Naive thymus-derived CD4-positive, alpha-beta T cell (primary cell): ENCODE measurements around the gene MACF1. TPM values are rescaled to one million over a fixed set of nuclear protein-coding genes. Genes with fewer than 3 reads are reported as not detected.
"Not testable (repeated sequence)": the region's sequence is repeated elsewhere in the genome, so short reads cannot be mapped to it uniquely, and the experiment has no call there.

Experiments used
- ATAC-seq: fragments of 150-1000 bp; cut with Tn5 transposase; 2 replicates; pipeline ENCODE4 v1.10.0; 2021; ENCODE audit warnings: mild to moderate bottlenecking, moderate library complexity
- CTCF ChIA-PET: fragments of 350-600 bp; sonication (Branson Sonifier 250); formaldehyde crosslinking; loops from one replicate; lab custom pipeline; 2021; ENCODE audit warnings: antibody characterized with exemption; lab: Charles Lee
- POLR2A ChIA-PET: fragments of 350-600 bp; sonication (Branson Sonifier 250); formaldehyde crosslinking; loops from one replicate; lab custom pipeline; 2021; ENCODE audit warnings: antibody characterized with exemption, inconsistent platforms; lab: Charles Lee
- DNase-seq, 9 donors: peaks; one replicate each; pipeline versions ENCODE4 v3.0.0 to v3.0.0-alpha.2; 2020 to 2022; ENCODE audit warnings: mixed read lengths in 1 of 9
- H3K27ac ChIP-seq: one replicate; pipeline ENCODE4 v1.7.0; 2013; ENCODE audit warnings: mild to moderate bottlenecking, low read depth, low read length, moderate library complexity
- H3K27me3 ChIP-seq, 2 donors: one replicate each; pipeline ENCODE4 v1.7.0; 2013; ENCODE audit warnings: low read length in 2 of 2, mild to moderate bottlenecking in 2 of 2, moderate library complexity in 2 of 2; ENCODE audit not compliant: control insufficient read depth in 2 of 2, insufficient read depth in 2 of 2
- H3K36me3 ChIP-seq, 3 experiments: 1 replicate in 2 of 3; 2 replicates in 1 of 3; pipeline ENCODE4 v1.7.0; 2013; ENCODE audit warnings: low read length in 3 of 3, mild to moderate bottlenecking in 3 of 3, moderate library complexity in 1 of 3; ENCODE audit not compliant: insufficient read depth in 3 of 3, control insufficient read depth in 2 of 3
- H3K4me1 ChIP-seq, 2 donors: one replicate each; pipeline ENCODE4 v1.7.0; 2013; ENCODE audit warnings: low read length in 2 of 2, mild to moderate bottlenecking in 2 of 2, moderate library complexity in 1 of 2; ENCODE audit not compliant: control insufficient read depth in 2 of 2, insufficient read depth in 2 of 2
- H3K4me3 ChIP-seq: 2 replicates; pipeline ENCODE4 v1.7.0; 2013; ENCODE audit warnings: mild to moderate bottlenecking, low read length
- H3K9me3 ChIP-seq, 3 experiments: 1 replicate in 2 of 3; 2 replicates in 1 of 3; pipeline ENCODE4 v1.7.0; 2013; ENCODE audit warnings: low read length in 3 of 3; ENCODE audit not compliant: control insufficient read depth in 2 of 3
- H3K27ac Mint-ChIP-seq, 9 donors: one replicate each; pipeline ENCODE4 v1.8.0; 2020 to 2022; ENCODE audit warnings: mixed read lengths in 9 of 9, mild to moderate bottlenecking in 8 of 9, moderate library complexity in 5 of 9, inconsistent platforms in 2 of 9
- H3K27me3 Mint-ChIP-seq, 5 donors: one replicate each; pipeline ENCODE4 v1.8.0; 2021 to 2022; ENCODE audit warnings: mixed read lengths in 5 of 5, mild to moderate bottlenecking in 1 of 5
- H3K36me3 Mint-ChIP-seq, 5 donors: one replicate each; pipeline ENCODE4 v1.8.0; 2020 to 2022; ENCODE audit warnings: mixed read lengths in 5 of 5, mild to moderate bottlenecking in 3 of 5, inconsistent platforms in 1 of 5
- H3K4me1 Mint-ChIP-seq, 7 donors: one replicate each; pipeline ENCODE4 v1.8.0; 2020 to 2022; ENCODE audit warnings: mixed read lengths in 7 of 7, mild to moderate bottlenecking in 3 of 7, inconsistent platforms in 1 of 7
- H3K4me3 Mint-ChIP-seq, 10 donors: one replicate each; pipeline ENCODE4 v1.8.0; 2020 to 2022; ENCODE audit warnings: mild to moderate bottlenecking in 10 of 10, mixed read lengths in 10 of 10, moderate library complexity in 6 of 10, inconsistent platforms in 2 of 10
- H3K9me3 Mint-ChIP-seq, 11 donors: one replicate each; pipeline ENCODE4 v1.8.0; 2020 to 2022; ENCODE audit warnings: mixed read lengths in 11 of 11, mild to moderate bottlenecking in 4 of 11, inconsistent platforms in 1 of 11, moderate library complexity in 1 of 11
- intact Hi-C, 2 donors: fragments of 100-400 bp; cut with micrococcal nuclease; formaldehyde crosslinking; loops; one replicate each; pipeline ENCODE4 v1.15.1; 2023
- polyA plus RNA-seq, 2 donors: library from polyadenylated mRNA; unstranded; fragments of 300-500 nt; fragmentation: Illumina TruSeq; gene quantifications; one replicate each; pipeline ENCODE4 v1.2.3, GENCODE V29; 2021
- total RNA-seq, 6 experiments: library from RNA in 5 of 6; stranded (reverse) in 5 of 6; gene quantifications; 1 replicate in 5 of 6; 2 replicates in 1 of 6; pipeline ENCODE4 v1.2.3 and lab custom pipeline; 2021 to 2026

The MACF1 gene
- total and polyA plus RNA-seq, 7 experiments from 2014 or later = 21.2 to 409 (median 288) TPM

DNA sequence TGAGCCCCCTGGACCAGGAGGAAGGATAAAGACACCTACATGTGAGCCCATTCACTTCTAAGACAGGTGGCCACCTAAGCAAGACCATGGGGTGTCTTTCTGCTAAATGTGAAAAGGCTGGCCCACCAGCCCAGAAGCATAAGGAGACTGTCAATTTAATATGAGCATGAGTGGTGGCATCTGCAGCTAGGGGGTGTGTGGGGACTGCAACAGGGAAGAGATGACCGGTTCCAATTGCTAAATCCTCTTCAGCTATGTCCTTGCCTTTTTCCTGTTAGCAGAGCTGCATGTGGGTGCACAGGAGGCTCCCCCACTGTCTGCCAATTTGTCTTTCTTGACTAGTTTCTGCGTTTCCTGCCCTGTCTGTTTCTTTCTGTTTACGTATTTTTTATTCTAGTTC lies 264.7 kb downstream of the MACF1 start:
- peaks cover 11 to 42% (median 27%) of the 10 kb centered on the region in 5 donors for H3K36me3 Mint-ChIP-seq
- H3K4me1 Mint-ChIP-seq = peaks cover 0 to 2% (median 0%) of the 10 kb centered on the region in 7 donors
- H3K9me3 Mint-ChIP-seq = peaks cover 0 to 2% (median 0%) of the 10 kb centered on the region in 11 donors
- Histone ChIP-seq H3K27me3 (no peaks in the 10 kb centered on the region), H3K4me3 (no peak overlapping the region), H3K4me1 (no peaks in the 10 kb centered on the region), H3K9me3 (no peaks in the 10 kb centered on the region), H3K36me3 (peaks cover 9 to 90% (median 54%) of the 10 kb centered on the region in 3 experiments), H3K27ac (peak overlapping the region; percentile 35)
- DNase-seq (no peak), ATAC-seq (no peak)
- H3K27me3 Mint-ChIP-seq = no peaks in the 10 kb centered on the region
- no peak overlapping the region for H3K4me3 Mint-ChIP-seq
- intact Hi-C loops = no loop called here
- POLR2A ChIA-PET = no interaction called here
- peak overlapping the region in 5 of 9 donors; percentile 17 to 70 (median 53) for H3K27ac Mint-ChIP-seq
- CTCF ChIA-PET = no interaction called here

DNA sequence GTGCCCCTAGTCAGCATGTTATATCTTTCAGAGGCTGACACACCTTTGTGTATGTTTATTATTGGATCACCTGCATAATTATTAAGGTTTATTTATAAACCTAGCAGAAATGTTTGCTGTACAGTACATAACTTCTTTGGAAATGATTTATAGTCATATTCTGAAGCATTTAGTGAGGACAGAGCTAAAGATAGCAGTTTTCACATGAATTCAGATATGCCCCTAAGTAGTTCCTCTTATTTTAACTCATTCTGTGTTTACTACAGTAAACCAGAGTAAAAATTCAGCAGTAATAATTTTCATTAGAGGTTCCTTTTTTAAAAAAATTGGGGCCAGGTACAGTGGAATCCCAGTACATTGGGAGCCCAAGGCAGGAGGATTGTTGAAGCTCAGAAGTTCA lies 265.5 kb downstream of the MACF1 start:
- Histone ChIP-seq H3K27ac (no peak overlapping the region), H3K9me3 (no peaks in the 10 kb centered on the region), H3K4me3 (no peak overlapping the region), H3K27me3 (no peaks in the 10 kb centered on the region), H3K4me1 (no peaks in the 10 kb centered on the region), H3K36me3 (peaks cover 8 to 90% (median 48%) of the 10 kb centered on the region in 3 experiments)
- H3K4me3 Mint-ChIP-seq = no peak overlapping the region
- intact Hi-C loops = no loop called here
- H3K9me3 Mint-ChIP-seq = peaks cover 0 to 2% (median 0%) of the 10 kb centered on the region in 11 donors
- peaks cover 0 to 2% (median 0%) of the 10 kb centered on the region in 7 donors for H3K4me1 Mint-ChIP-seq
- H3K36me3 Mint-ChIP-seq = peaks cover 11 to 43% (median 25%) of the 10 kb centered on the region in 5 donors
- H3K27ac Mint-ChIP-seq = no peak overlapping the region
- POLR2A ChIA-PET = interaction anchor here (0.6 kb wide), 1 partner anchor 14 kb away, joined by 3 read pairs; no protein-coding TSS in a partner anchor
- ATAC-seq (no peak), DNase-seq (no peak)
- no peaks in the 10 kb centered on the region for H3K27me3 Mint-ChIP-seq
- CTCF ChIA-PET = no interaction called here

GRCh38 chr1:39472826-39473225 lies 268.3 kb downstream of the MACF1 start:
- intact Hi-C loops = no loop called here
- peaks cover 11 to 52% (median 28%) of the 10 kb centered on the region in 5 donors for H3K36me3 Mint-ChIP-seq

DNA sequence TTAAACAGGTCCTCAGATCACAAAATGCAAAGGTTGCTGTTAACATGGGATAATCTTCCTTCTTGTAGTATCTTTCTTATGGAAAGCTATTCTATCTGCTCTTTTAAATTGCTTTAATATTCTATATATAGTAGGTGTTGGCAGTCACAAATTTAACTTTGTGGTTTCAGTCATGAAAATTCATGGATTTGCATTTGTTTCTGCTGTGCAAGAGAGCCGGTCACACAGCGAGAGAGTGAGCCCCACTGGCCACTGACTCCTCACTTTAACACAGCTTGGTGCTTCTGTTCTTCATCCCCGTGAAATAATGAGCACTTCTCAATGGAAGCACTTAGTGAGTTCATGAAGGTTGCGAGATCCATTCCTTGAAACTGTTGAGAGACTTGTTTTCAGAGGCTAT lies 268.8 kb downstream of the MACF1 start:
- H3K9me3 Mint-ChIP-seq = peaks cover 0 to 2% (median 0%) of the 10 kb centered on the region in 11 donors
- H3K36me3 Mint-ChIP-seq = peaks cover 11 to 52% (median 28%) of the 10 kb centered on the region in 5 donors
- H3K27me3 Mint-ChIP-seq = no peaks in the 10 kb centered on the region
- no peak overlapping the region for H3K27ac ChIP-seq
- ChIA-PET CTCF (no interaction called here), POLR2A (no interaction called here)
- H3K36me3 ChIP-seq = peaks cover 9 to 65% (median 31%) of the 10 kb centered on the region in 3 experiments
- H3K4me1 ChIP-seq = no peaks in the 10 kb centered on the region
- no peak overlapping the region for H3K4me3 Mint-ChIP-seq
- no peaks in the 10 kb centered on the region for H3K27me3 ChIP-seq
- intact Hi-C loops = no loop called here
- no peak for ATAC-seq
- H3K9me3 ChIP-seq = no peaks in the 10 kb centered on the region
- no peak for DNase-seq
- no peak overlapping the region for H3K4me3 ChIP-seq
- H3K27ac Mint-ChIP-seq = peak overlapping the region in 2 of 9 donors; percentile 25 to 51
- peaks cover 0 to 2% (median 0%) of the 10 kb centered on the region in 7 donors for H3K4me1 Mint-ChIP-seq

More at GRCh38 chr1:39472826-39473225, 268.3 kb downstream of the MACF1 start:
- DNase-seq (no peak), ATAC-seq (no peak)
- H3K9me3 Mint-ChIP-seq = peaks cover 0 to 2% (median 0%) of the 10 kb centered on the region in 11 donors
- Histone ChIP-seq H3K4me1 (no peaks in the 10 kb centered on the region), H3K36me3 (peaks cover 8 to 68% (median 31%) of the 10 kb centered on the region in 3 experiments), H3K4me3 (no peak overlapping the region), H3K27me3 (no peaks in the 10 kb centered on the region), H3K27ac (no peak overlapping the region), H3K9me3 (no peaks in the 10 kb centered on the region)
- H3K27me3 Mint-ChIP-seq = no peaks in the 10 kb centered on the region
- CTCF ChIA-PET = no interaction called here
- H3K27ac Mint-ChIP-seq = peak overlapping the region in 1 of 9 donors; percentile 25
- POLR2A ChIA-PET = no interaction called here
- H3K4me3 Mint-ChIP-seq = no peak overlapping the region
- H3K4me1 Mint-ChIP-seq = peaks cover 0 to 2% (median 0%) of the 10 kb centered on the region in 7 donors

- peak overlapping the region in 3 of 9 donors; percentile 10 to 45 (median 33) for H3K27ac Mint-ChIP-seq
These were observed 270.3 kb downstream of the MACF1 start for GRCh38 chr1:39474810-39475209.

DNA sequence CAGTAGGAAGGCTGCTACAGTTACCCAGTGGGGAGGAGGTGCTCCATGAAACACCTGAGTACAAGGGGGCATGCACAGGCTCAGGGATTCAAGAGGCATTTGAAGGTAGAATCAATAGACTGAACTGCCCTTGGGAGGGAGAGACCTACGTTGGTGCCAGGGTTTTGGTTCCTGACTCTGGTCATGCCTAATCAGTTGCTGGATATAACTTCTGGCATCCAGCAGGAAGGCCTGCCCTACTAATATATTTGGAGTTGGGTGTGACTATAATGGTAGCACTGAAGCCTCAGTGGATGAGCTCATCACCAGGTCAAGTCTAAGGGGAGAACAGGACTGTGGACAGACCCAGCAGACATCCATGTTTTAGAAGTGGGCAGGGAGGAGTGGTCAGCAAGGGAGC lies 271.1 kb downstream of the MACF1 start:
- intact Hi-C loops = not testable (repeated sequence)
- H3K36me3 Mint-ChIP-seq = peaks cover 5 to 56% (median 22%) of the 10 kb centered on the region in 5 donors
- peak overlapping the region in 3 of 9 donors; percentile 3 to 75 (median 23) for H3K27ac Mint-ChIP-seq

More at GRCh38 chr1:39474810-39475209, 270.3 kb downstream of the MACF1 start:
- H3K9me3 ChIP-seq = no peaks in the 10 kb centered on the region
- peaks cover 0 to 2% (median 0%) of the 10 kb centered on the region in 7 donors for H3K4me1 Mint-ChIP-seq
- CTCF ChIA-PET = no interaction called here
- H3K27ac ChIP-seq = no peak overlapping the region
- H3K9me3 Mint-ChIP-seq = no peaks in the 10 kb centered on the region
- POLR2A ChIA-PET = no interaction called here
- no peak overlapping the region for H3K4me3 ChIP-seq
- H3K36me3 Mint-ChIP-seq = peaks cover 5 to 52% (median 22%) of the 10 kb centered on the region in 5 donors
- H3K27me3 ChIP-seq = no peaks in the 10 kb centered on the region
- H3K4me1 ChIP-seq = no peaks in the 10 kb centered on the region
- no peak for ATAC-seq
- DNase-seq = no peak
- H3K4me3 Mint-ChIP-seq = no peak overlapping the region
- H3K36me3 ChIP-seq = peaks cover 5 to 66% (median 29%) of the 10 kb centered on the region in 3 experiments
- H3K27me3 Mint-ChIP-seq = no peaks in the 10 kb centered on the region
- intact Hi-C loops = no loop called here

More for the DNA sequence above, 271.1 kb downstream of the MACF1 start:
- H3K4me1 Mint-ChIP-seq, H3K4me1 ChIP-seq, DNase-seq, H3K4me3 ChIP-seq, H3K9me3 Mint-ChIP-seq, H3K9me3 ChIP-seq, ATAC-seq, CTCF ChIA-PET, H3K27me3 Mint-ChIP-seq, POLR2A ChIA-PET, H3K27ac ChIP-seq, H3K27me3 ChIP-seq, H3K4me3 Mint-ChIP-seq: not testable (repeated sequence)
- peaks cover 5 to 70% (median 31%) of the 10 kb centered on the region in 3 experiments for H3K36me3 ChIP-seq
